ENCODE measurements around the gene PDCL3.

DNA sequence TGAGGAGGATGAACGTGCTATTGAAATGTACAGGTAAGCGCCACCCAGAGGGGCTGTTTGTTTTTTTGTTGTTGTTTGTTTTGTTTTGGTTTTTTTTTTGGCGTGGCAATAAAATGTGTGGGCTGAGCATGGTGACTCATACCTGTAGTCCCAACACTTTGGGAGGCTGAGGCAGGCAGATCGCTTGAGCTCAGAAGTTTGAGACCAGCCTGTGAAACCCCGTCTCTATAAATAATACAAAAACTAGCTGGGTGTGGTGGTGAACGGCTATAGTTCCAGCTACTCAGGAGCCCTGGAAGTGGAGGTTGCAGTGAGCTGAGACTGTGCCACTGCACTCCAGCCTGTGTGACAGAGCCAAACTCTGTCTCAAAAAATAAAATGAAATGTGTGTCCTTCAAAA, 6.2 kb downstream of the PDCL3 start:
- TF ChIP-seq GATA3 (IDR thresholded peaks at IDR 0.05; ENCODE audit: low read depth, low read length) (no peak), GATA2 (IDR thresholded peaks at IDR 0.05; ENCODE audit: low read depth, low read length) (no peak)

Measured in SH-SY5Y (cell line).